G401 (cell line): Measurements from ENCODE around the gene PTGIR. TPM values are rescaled to one million over a fixed set of nuclear protein-coding genes. Genes with fewer than 3 reads are reported as not detected.
"Not testable (repeated sequence)": the region's sequence is repeated elsewhere in the genome, so short reads cannot be mapped to it uniquely, and the experiment has no call there.

Source experiments
- DNase-seq: peaks from one replicate; pipeline ENCODE4 v3.0.0-alpha.2; 2015; ENCODE audit warnings: low spot score
- in situ Hi-C: cut with HindIII; loops from 2 replicates; pipeline ENCODE4 v1.10.0; 2016; ENCODE audit warnings: low sequenced_read_pairs, mixed read lengths
- total RNA-seq: library from RNA; depleted of rRNA; stranded (reverse); fragments of >200 nt; shearing (Covaris generic); gene quantifications from 2 replicates; pipeline ENCODE4 v1.2.3, GENCODE V29; 2014

PTGIR gene
- total RNA-seq, 1 experiment from 2014 or later, result 16.2 TPM

DNA sequence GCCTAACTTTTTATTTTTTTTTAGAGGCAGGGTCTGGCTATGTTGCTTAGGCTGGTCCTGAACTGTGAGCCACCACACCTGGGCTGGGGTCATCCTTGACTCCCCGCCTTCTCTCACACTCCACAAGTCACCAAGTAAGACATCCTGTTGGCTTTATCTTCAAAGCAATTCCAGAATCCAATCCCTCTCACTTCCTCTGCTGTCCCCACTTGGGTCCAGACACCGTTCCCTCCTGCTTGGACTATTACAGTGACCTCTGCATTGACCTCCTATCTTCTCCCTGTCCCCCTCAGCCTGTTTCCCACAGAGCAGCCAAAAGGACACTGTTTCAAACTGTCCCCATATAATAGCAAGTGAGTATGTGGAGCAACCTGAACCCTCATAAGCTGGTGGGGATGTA is 15.8 kb upstream of the PTGIR start:
- in situ Hi-C loops, result no loop called here
- no peak for DNase-seq

DNA sequence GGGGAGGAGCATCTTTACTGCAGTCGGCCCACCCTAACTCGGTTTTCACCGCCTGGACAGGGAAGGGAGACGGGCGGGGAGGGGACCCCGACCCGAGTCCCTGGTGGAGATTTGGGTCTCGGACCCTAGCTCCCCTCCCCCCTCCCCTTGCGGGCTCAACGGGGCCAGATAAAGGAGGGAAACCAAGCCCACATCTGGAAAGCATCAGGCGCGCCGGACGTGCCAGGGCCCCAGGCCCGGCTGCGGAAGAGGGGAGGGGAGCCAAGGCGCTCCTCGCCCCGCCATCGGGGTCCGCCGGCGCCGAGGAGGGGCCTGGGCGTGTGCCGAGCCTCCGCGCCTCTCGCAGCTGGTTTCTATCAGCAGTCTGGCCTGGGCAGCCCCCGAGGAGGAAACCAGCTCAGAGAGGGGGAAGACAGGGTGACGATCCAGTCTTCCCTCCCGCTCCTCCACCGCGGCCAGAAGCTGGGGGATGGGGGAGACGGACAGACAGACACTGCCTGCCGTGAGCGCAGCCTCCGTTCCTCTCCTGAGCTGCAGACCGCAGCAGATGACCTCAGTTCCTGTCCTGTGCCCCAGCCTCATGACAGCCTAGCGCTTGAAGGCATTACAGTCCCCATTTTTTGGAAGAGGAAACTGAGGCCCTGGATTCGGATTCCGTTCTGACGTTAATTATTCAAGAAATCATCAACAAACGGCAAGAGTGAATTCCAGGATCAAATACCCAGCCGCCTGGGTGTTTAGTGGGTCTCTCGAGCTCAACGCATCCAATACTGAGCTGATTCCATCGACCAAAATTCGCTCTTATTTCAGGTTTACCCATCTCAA is 14.7 kb upstream of the PTGIR start:
- no peak for DNase-seq
- in situ Hi-C loops, result no loop called here

- DNase-seq, result no peak
- in situ Hi-C loops, result no loop called here
These were observed 12.3 kb upstream of the PTGIR start for GRCh38 chr19:46637224-46637623.

GRCh38 chr19:46635920-46636761 is 11.3 kb upstream of the PTGIR start, which contains the start of gene GNG8:
Gene GNG8, minus strand, starts transcription at chr19:46636202. Its CDS starts 1,520 bp downstream, at chr19:46634682.
- no peak for DNase-seq
- in situ Hi-C loops, result no loop called here

- in situ Hi-C loops, result no loop called here
- DNase-seq, result no peak
These were observed 9.8 kb upstream of the PTGIR start for GRCh38 chr19:46634656-46635218.

DNA sequence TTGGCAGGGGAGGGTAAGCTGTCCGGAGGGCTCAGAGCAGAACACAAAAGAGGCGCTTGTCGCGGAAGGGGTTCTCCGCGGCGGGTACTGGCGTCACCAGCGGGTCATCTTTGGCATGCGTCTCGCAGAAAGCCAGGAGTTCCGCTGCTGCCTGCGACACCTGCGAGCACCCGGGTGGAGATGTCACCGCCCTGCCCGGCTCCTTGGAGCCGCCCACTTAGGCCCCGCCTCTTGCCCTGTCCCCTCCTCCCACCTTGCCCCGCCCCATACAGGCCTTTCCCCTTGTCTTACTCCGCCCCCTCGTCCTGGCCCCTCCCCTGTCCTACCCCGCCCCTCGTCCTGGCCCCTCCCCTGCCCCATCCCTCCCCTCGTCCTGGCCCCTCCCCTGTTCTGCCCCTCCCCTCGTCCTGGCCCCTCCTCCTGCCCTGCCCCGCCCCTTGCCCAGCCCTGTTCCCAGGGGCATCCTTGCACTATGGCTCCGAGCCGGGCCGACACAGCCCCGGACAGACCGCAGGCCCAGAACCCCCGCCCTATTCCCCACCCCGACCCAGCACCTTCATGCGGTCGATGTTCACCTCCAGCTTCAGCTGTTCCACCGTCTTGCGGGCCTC is 9.3 kb upstream of the PTGIR start:
- in situ Hi-C loops, result no loop called here

DNA sequence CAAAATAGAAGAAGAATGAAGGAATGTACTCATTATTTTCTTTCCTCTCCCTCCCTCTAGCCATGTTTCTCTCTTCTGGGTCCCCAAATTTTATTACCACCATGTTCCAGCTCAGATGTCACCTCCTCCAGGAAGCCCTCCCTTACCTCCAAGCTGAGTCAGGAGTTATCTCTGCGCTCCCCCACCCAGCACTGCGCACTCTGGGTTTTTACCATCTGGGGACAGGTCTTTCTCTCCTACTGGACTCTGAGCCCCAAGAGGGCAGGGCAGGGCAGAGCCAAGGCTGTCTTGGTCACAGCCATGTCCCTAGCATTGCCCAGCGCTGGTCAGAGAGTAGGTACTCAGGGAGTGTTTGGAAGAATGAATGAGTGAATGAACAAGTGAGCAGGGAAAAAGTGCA is 8.2 kb upstream of the PTGIR start:
- in situ Hi-C loops, result no loop called here
- no peak for DNase-seq

More for the DNA sequence above, 9.3 kb upstream of the PTGIR start:
- DNase-seq, result peak; percentile 45

- in situ Hi-C loops, result no loop called here
- DNase-seq, result no peak
These were observed 6.6 kb upstream of the PTGIR start for GRCh38 chr19:46631481-46631880.

DNA sequence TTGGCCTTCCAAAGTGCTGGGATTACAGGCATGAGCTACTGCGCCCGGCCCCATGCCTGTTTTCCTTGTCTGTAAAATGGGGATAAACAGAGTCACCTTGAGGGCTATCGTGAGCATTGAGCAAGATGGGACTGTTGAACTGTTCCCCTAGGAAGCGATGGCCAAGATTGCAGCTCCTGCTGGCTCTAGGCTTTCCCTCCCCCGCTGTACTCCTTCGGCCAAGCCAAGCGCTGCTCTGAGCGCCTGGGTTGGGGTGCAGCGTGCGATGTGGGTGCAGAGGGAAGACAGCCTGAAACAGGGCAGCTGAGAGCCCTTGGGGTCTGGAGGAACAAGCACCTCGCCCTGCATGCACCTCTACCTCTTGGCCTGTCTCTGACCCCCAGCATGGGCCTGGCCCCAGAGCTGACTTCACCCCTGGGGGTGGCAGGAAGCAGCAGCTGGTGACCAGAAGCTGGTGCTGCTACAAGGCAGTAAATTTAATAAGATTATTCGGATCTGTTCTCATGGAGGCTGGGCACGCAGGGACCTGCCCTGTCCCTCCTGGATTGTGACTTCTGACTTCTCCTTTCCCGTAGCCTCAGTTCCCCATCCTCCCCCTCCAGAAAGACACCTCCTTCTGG is 5.8 kb upstream of the PTGIR start:
- no peak for DNase-seq
- in situ Hi-C loops, result no loop called here

GRCh38 chr19:46629546-46630025 is 4.7 kb upstream of the PTGIR start:
- DNase-seq, result no peak
- in situ Hi-C loops, result no loop called here

- in situ Hi-C loops, DNase-seq: not testable (repeated sequence)
These were observed 4.1 kb upstream of the PTGIR start for GRCh38 chr19:46628970-46629369.

- no peak for DNase-seq
- in situ Hi-C loops, result no loop called here
These were observed 1.6 kb upstream of the PTGIR start for GRCh38 chr19:46626446-46626845.

DNA sequence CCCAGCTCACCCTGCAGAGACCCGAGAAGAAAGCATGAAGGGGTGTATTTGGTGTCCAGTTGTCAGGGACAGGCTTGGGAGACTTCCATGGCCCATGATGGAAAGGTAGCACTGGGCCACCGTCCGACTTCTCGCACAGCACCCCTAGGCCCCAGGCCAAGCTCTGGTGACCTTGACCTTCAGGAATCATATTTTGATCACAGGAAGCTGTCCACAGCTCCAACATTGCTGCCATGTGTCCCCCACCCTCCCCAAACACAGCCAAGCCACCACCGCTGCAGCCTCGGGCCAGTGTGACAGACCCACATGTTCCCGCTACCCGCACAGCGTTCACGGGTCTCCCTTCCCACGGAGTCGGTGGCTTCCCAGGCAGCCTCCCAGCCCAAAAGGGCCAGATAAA is 842 bp upstream of the PTGIR start:
- DNase-seq, result no peak
- in situ Hi-C loops, result no loop called here

GRCh38 chr19:46623915-46624502 is 880 bp downstream of the PTGIR start:
- in situ Hi-C loops, result no loop called here

DNA sequence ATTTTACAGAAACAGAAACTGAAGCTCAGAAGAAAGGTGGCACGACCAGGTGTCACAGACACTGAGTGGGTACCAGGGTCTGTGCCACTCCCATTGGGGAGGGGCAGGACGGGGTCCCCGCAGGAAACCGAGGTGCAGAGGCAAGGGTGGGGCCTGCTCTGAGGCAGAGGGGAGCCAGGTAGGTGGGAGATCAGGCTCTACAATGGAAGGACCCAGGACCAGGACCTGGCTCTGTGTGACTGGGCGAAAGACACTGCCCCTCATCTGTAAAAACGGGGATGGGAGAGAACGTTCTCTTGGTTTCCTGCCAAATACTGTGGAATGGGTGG is 2.8 kb downstream of the PTGIR start:
- DNase-seq, result no peak
- in situ Hi-C loops, result no loop called here

More at GRCh38 chr19:46623915-46624502, 880 bp downstream of the PTGIR start:
- no peak for DNase-seq

DNA sequence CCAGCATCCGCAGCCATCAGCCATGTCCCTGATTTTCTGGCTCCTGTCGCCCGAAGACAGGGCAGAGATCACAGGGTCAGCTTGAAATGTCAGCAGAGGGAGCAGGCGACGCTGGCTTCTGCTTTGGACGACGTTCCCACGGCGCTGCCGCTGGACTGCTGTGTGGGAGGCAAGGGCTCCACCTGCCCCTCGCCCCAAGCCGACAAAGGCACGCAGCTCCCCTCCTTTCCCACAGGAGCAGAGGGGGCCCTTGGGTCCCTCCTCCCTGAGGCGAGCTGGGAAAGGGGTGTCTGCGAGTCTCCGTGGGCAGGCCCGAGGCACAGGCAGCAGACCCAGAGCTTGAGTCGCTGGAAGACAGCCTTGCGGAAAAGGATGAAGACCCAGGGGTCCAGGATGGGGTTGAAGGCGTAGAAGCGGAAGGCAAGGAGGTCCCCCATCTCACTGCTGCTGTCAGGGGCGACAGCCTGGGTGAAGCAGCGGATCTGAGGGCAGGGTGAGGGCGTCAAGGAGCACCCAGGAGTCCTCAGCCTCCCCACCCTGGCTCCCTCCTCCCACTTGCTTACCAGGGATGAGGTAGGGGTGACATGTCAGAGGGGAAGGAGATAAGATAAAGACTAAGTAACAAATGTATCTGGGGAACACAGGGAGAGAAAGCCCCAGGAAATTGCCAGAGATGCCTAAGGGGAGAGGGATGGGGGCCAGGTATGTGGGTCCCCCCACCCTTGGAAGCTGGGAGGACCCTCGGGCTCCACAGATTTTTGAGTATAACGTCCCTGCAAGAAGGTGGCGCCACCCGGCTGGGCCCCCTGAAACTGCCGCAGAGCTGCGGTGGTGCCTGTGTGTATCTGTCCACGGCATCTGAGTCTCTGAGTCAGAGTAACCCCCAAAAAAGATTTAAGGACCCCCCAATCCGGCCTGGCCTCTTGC is 3.4 kb downstream of the PTGIR start:
- no peak for DNase-seq
- in situ Hi-C loops, result no loop called here

DNA sequence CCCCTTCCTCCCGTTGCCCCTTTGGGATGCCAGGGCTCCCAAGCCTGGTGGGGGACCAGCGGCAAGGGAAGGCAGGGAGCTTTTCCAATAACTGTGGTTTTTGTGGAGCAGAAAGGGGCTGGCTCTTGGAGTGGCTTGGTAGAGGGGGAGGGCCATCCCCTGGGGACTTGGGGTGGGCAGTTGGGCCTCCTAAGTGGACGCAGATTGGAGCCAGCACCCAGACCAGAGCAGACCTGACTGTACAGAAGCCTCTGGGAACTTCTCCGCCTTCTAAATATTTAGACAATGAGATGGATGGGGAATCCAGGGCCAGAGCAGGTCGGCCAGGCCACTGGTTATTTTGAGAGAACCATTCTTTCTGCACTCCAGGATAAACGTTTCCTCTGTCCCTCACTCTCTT is 4.2 kb downstream of the PTGIR start:
- no peak for DNase-seq
- in situ Hi-C loops, result no loop called here

DNA sequence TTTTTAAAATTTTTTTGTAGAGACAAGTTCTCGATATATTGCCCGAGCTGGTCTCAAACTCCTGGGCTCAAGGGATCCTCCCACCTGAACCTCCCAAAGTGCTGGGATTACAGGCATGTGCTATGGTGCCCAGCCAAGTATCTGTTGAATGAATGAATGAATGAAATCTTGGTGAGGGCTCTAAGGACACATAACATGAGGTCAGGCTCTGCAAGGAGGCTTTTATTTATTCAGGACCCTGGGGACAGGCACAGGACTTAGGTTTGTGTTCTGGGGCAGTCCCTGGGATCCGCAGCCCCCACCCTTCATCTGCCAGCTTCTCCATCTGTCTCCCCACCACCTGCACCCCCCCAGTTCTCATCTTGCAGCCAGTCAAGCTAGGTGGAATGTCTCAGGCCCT is 4.6 kb downstream of the PTGIR start:
- in situ Hi-C loops, result no loop called here
- no peak for DNase-seq
